Neural cell (in vitro differentiated cells): ENCODE data around the gene ERBB4. TPM values are rescaled to one million over a fixed set of nuclear protein-coding genes. Genes with fewer than 3 reads are reported as not detected.

Source experiments
- H2AFZ ChIP-seq: fragments of 200-600, 300-800 bp; sonication (generic), shearing (Covaris generic); 2 replicates; pipeline ENCODE4 v1.6.0; 2014; ENCODE audit warnings: low read depth, mild to moderate bottlenecking, antibody characterized with exemption, low read length, moderate library complexity
- H3F3A ChIP-seq: fragments of 200-600 bp; shearing (Covaris generic); 2 replicates; pipeline ENCODE4 v1.6.1; 2016; ENCODE audit warnings: mild to moderate bottlenecking, moderate library complexity, mixed read lengths, antibody characterized with exemption, low read length; ENCODE audit not compliant: insufficient read depth, poor library complexity, severe bottlenecking
- H3K27ac ChIP-seq: fragments of 200-600, 300-800 bp; sonication (generic), shearing (Covaris generic); 2 replicates; pipeline ENCODE4 v1.5.1; 2014; ENCODE audit warnings: mild to moderate bottlenecking, low read length, moderate library complexity
- H3K27me3 ChIP-seq: fragments of 300-800, 200-600 bp; sonication (generic), shearing (Covaris generic); 2 replicates; pipeline ENCODE4 v1.6.0; 2014; ENCODE audit warnings: mild to moderate bottlenecking, low read depth, low read length, moderate library complexity; ENCODE audit not compliant: insufficient read depth
- H3K36me3 ChIP-seq: fragments of 300-800, 200-600 bp; sonication (generic), shearing (Covaris generic); 2 replicates; pipeline ENCODE4 v1.5.1; 2014; ENCODE audit warnings: mild to moderate bottlenecking, antibody characterized with exemption, low read length, moderate library complexity; ENCODE audit not compliant: insufficient read depth
- H3K4me2 ChIP-seq: fragments of 300-800, 200-600 bp; sonication (generic), shearing (Covaris generic); 2 replicates; pipeline ENCODE4 v1.6.0; 2014; ENCODE audit warnings: mild to moderate bottlenecking, low read length
- H3K4me3 ChIP-seq: fragments of 300-800, 200-600 bp; sonication (generic), shearing (Covaris generic); 2 replicates; pipeline ENCODE4 v1.5.1; 2014; ENCODE audit warnings: mild to moderate bottlenecking, low read length, moderate library complexity
- H3K79me2 ChIP-seq: fragments of 200-600 bp; shearing (Covaris generic); replicated peaks from 2 replicates; pipeline ENCODE4 v1.6.0; 2014; ENCODE audit warnings: mild to moderate bottlenecking, low read length, moderate library complexity; ENCODE audit not compliant: insufficient read depth
- H3K9ac ChIP-seq: fragments of 300-800, 200-600 bp; sonication (generic), shearing (Covaris generic); 2 replicates; pipeline ENCODE4 v1.6.1; 2016; ENCODE audit warnings: mild to moderate bottlenecking, low read length, mixed read lengths
- H3K9me2 ChIP-seq: fragments of 200-600 bp; shearing (Covaris generic); 2 replicates; pipeline ENCODE4 v1.6.1; 2016; ENCODE audit warnings: mild to moderate bottlenecking, low read length, mixed read lengths; ENCODE audit not compliant: insufficient read depth
- H3K9me3 ChIP-seq: fragments of 200-600, 300-800 bp; sonication (generic), shearing (Covaris generic); 2 replicates; pipeline ENCODE4 v1.6.1; 2016; ENCODE audit warnings: mild to moderate bottlenecking, mixed run types, low read length, moderate library complexity, mixed read lengths
- H4K20me1 ChIP-seq: fragments of 200-600 bp; shearing (Covaris generic); 2 replicates; pipeline ENCODE4 v1.6.1; 2016; ENCODE audit warnings: mild to moderate bottlenecking, mixed run types; ENCODE audit not compliant: insufficient read depth
- EP300 ChIP-seq: fragments of 450-650 bp; conservative IDR thresholded peaks from 2 replicates; pipeline ENCODE4 v1.6.1; 2014; ENCODE audit warnings: antibody characterized with exemption, mild to moderate bottlenecking, moderate library complexity; ENCODE audit not compliant: poor library complexity, severe bottlenecking
- EZH2 ChIP-seq: fragments of 200-600, 300-800 bp; shearing (Covaris generic), sonication (generic); IDR thresholded peaks from 2 replicates; pipeline ENCODE4 v1.6.1; 2014; ENCODE audit warnings: antibody characterized with exemption, low read length, borderline replicate concordance, mild to moderate bottlenecking; ENCODE audit not compliant: insufficient read depth, poor library complexity, severe bottlenecking
- MXI1 ChIP-seq: fragments of 450-650 bp; conservative IDR thresholded peaks from 2 replicates; pipeline ENCODE4 v1.6.1; 2014; ENCODE audit warnings: antibody characterized with exemption, mild to moderate bottlenecking; ENCODE audit not compliant: poor library complexity, severe bottlenecking
- POLR2AphosphoS5 ChIP-seq: IDR thresholded peaks from 2 replicates; pipeline ENCODE4 v1.6.1; 2012
- RAD21 ChIP-seq: fragments of 450-650 bp; conservative IDR thresholded peaks from 2 replicates; pipeline ENCODE4 v1.6.1; 2014; ENCODE audit warnings: antibody characterized with exemption, mild to moderate bottlenecking, moderate library complexity
- SMC3 ChIP-seq: fragments of 450-650 bp; conservative IDR thresholded peaks from 2 replicates; pipeline ENCODE4 v1.6.1; 2014; ENCODE audit warnings: antibody characterized with exemption, mild to moderate bottlenecking, moderate library complexity; ENCODE audit not compliant: poor library complexity
- TAF1 ChIP-seq: IDR thresholded peaks from 2 replicates; pipeline ENCODE4 v1.6.1; 2012; ENCODE audit warnings: low read depth
- polyA plus RNA-seq: library from polyadenylated mRNA; depleted of rRNA; stranded (reverse); fragments of >200 nt; gene quantifications from 2 replicates; pipeline ENCODE4 v1.2.3, GENCODE V29; 2014
- TF ChIP-seq, protein P1 (sequence below): IDR thresholded peaks from 2 replicates; pipeline ENCODE4 v1.6.1; 2012; ENCODE audit warnings: borderline replicate concordance
- TF ChIP-seq, protein P2 (sequence below): fragments of 450-650 bp; IDR thresholded peaks from 2 replicates; pipeline ENCODE4 v1.5.1; 2014; ENCODE audit warnings: antibody characterized with exemption, mild to moderate bottlenecking, moderate library complexity; ENCODE audit not compliant: poor library complexity, severe bottlenecking

Gene ERBB4
- polyA plus RNA-seq, 1 donor from 2014 or later = 0.69 TPM

DNA sequence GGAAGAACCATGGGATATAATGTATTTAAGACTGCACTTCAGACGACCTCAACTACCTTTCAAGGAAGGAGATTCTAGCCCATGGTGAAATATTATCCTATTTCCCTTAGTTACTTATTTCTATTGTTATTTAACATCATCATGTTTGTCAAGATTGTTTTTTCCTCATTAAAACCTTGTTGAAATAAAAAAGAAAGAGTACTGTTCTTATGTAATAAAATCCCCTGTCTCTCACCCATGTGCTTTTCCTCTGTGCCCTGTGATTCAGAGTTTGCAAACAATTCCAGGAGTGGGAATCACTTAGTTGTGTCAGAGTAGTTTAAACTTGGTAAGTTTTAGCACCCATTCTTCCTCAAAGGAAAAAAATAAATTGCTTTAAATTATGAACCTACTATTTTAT lies 43.6 kb downstream of the ERBB4 start:
- H3K4me2 ChIP-seq = no peak overlapping the region

DNA sequence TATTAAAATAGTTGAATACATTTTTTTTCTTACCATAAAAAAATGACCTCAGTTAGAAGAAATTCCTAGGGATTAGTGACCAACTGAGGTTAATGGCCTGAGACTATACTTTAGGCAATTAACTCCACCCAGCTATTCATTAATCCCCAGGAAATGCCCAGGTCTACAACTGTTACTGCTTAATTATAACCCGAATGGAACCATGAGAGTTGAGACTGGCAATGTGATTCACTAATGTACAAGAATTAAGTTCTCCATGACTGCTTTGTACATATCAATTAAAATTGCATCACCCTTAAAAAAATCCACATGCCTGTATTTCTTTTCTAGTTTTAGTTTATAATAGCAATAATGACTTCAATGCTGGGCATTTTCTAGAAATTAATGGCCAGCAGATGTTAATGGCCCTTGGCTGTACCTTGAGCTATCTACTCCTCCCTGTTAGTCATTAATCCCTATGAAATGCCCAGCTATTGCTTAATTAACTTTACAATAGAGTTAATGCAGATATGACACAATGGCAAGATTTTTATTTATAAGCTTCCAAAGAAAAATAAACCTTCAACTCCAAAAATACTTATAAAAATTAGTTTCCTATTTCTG lies 44.1 kb downstream of the ERBB4 start:
- H3K4me3 ChIP-seq = no peak overlapping the region
- no peaks in the 10 kb centered on the region for H3K79me2 ChIP-seq
- H3K27ac ChIP-seq = no peak overlapping the region
- H3K4me2 ChIP-seq = no peak overlapping the region
- H3K27me3 ChIP-seq = no peaks in the 10 kb centered on the region
- no peaks in the 10 kb centered on the region for H3F3A ChIP-seq
- H3K9me2 ChIP-seq = no peaks in the 10 kb centered on the region
- H4K20me1 ChIP-seq = no peaks in the 10 kb centered on the region
- TF ChIP-seq EZH2 (no peak), RAD21 (no peak), POLR2AphosphoS5 (no peak), EP300 (no peak), MXI1 (no peak), TAF1 (no peak), SMC3 (no peak)
- TF ChIP-seq, protein P1, sequence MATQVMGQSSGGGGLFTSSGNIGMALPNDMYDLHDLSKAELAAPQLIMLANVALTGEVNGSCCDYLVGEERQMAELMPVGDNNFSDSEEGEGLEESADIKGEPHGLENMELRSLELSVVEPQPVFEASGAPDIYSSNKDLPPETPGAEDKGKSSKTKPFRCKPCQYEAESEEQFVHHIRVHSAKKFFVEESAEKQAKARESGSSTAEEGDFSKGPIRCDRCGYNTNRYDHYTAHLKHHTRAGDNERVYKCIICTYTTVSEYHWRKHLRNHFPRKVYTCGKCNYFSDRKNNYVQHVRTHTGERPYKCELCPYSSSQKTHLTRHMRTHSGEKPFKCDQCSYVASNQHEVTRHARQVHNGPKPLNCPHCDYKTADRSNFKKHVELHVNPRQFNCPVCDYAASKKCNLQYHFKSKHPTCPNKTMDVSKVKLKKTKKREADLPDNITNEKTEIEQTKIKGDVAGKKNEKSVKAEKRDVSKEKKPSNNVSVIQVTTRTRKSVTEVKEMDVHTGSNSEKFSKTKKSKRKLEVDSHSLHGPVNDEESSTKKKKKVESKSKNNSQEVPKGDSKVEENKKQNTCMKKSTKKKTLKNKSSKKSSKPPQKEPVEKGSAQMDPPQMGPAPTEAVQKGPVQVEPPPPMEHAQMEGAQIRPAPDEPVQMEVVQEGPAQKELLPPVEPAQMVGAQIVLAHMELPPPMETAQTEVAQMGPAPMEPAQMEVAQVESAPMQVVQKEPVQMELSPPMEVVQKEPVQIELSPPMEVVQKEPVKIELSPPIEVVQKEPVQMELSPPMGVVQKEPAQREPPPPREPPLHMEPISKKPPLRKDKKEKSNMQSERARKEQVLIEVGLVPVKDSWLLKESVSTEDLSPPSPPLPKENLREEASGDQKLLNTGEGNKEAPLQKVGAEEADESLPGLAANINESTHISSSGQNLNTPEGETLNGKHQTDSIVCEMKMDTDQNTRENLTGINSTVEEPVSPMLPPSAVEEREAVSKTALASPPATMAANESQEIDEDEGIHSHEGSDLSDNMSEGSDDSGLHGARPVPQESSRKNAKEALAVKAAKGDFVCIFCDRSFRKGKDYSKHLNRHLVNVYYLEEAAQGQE = no peak
- TF ChIP-seq, protein P2, sequence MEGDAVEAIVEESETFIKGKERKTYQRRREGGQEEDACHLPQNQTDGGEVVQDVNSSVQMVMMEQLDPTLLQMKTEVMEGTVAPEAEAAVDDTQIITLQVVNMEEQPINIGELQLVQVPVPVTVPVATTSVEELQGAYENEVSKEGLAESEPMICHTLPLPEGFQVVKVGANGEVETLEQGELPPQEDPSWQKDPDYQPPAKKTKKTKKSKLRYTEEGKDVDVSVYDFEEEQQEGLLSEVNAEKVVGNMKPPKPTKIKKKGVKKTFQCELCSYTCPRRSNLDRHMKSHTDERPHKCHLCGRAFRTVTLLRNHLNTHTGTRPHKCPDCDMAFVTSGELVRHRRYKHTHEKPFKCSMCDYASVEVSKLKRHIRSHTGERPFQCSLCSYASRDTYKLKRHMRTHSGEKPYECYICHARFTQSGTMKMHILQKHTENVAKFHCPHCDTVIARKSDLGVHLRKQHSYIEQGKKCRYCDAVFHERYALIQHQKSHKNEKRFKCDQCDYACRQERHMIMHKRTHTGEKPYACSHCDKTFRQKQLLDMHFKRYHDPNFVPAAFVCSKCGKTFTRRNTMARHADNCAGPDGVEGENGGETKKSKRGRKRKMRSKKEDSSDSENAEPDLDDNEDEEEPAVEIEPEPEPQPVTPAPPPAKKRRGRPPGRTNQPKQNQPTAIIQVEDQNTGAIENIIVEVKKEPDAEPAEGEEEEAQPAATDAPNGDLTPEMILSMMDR = no peak
- H3K9ac ChIP-seq = no peak overlapping the region
- no peak overlapping the region for H2AFZ ChIP-seq
- no peaks in the 10 kb centered on the region for H3K9me3 ChIP-seq
- no peaks in the 10 kb centered on the region for H3K36me3 ChIP-seq

More for the DNA sequence above, 43.6 kb downstream of the ERBB4 start:
- no peak overlapping the region for H3K4me3 ChIP-seq
- H3K9ac ChIP-seq = no peak overlapping the region
- H3K27ac ChIP-seq = no peak overlapping the region
- H3K9me3 ChIP-seq = no peaks in the 10 kb centered on the region
- H2AFZ ChIP-seq = no peak overlapping the region
- no peaks in the 10 kb centered on the region for H3K36me3 ChIP-seq
- H3K9me2 ChIP-seq = no peaks in the 10 kb centered on the region
- H3K27me3 ChIP-seq = no peaks in the 10 kb centered on the region
- TF ChIP-seq EP300 = no peak
- no peak for TF ChIP-seq EZH2
- no peak for TF ChIP-seq TAF1
- TF ChIP-seq POLR2AphosphoS5 = no peak
- TF ChIP-seq SMC3 = no peak
- TF ChIP-seq, protein P2 = no peak
- TF ChIP-seq MXI1 = no peak
- TF ChIP-seq, protein P1 = no peak
- no peak for TF ChIP-seq RAD21
- H3F3A ChIP-seq = no peaks in the 10 kb centered on the region
- no peaks in the 10 kb centered on the region for H3K79me2 ChIP-seq
- H4K20me1 ChIP-seq = no peaks in the 10 kb centered on the region
